PC-3 (cell line): ENCODE measurements around the gene UQCR10.

Experiments
- EZH2phosphoT487 ChIP-seq: fragments of 300-600 bp; sonication (generic); IDR thresholded peaks from 2 replicates; pipeline ENCODE4 v1.6.1; 2018; ENCODE audit warnings: mild to moderate bottlenecking, antibody characterized with exemption, low read length, borderline replicate concordance
- TF ChIP-seq, protein P1 (sequence below): fragments of 300-600 bp; sonication (generic); conservative IDR thresholded peaks from 2 replicates; pipeline ENCODE4 v1.5.1; 2017; ENCODE audit warnings: antibody characterized with exemption, low read depth, mild to moderate bottlenecking, low read length

- TF ChIP-seq, protein P1, sequence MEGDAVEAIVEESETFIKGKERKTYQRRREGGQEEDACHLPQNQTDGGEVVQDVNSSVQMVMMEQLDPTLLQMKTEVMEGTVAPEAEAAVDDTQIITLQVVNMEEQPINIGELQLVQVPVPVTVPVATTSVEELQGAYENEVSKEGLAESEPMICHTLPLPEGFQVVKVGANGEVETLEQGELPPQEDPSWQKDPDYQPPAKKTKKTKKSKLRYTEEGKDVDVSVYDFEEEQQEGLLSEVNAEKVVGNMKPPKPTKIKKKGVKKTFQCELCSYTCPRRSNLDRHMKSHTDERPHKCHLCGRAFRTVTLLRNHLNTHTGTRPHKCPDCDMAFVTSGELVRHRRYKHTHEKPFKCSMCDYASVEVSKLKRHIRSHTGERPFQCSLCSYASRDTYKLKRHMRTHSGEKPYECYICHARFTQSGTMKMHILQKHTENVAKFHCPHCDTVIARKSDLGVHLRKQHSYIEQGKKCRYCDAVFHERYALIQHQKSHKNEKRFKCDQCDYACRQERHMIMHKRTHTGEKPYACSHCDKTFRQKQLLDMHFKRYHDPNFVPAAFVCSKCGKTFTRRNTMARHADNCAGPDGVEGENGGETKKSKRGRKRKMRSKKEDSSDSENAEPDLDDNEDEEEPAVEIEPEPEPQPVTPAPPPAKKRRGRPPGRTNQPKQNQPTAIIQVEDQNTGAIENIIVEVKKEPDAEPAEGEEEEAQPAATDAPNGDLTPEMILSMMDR: no peak
- no peak for TF ChIP-seq EZH2phosphoT487
These were observed 10.8 kb upstream of the UQCR10 start for GRCh38 chr22:29756341-29756740.
